Measurements from ENCODE around the gene GUCD1. TPM values are rescaled to one million over a fixed set of nuclear protein-coding genes. Genes with fewer than 3 reads are reported as not detected.

Gene GUCD1
- total and polyA plus RNA-seq, 2 of the 13 experiments (the other 11 are each of a cell fraction or from before 2014, with no cell fraction given) = 128 to 245 TPM

- TF ChIP-seq ZMYM4 (CRISPR knock-in tag; IDR thresholded peaks at IDR 0.05) (peak; percentile 78), ZNF557 (CRISPR knock-in tag; IDR thresholded peaks at IDR 0.05) (no peak), ZNF18 (CRISPR knock-in tag; IDR thresholded peaks at IDR 0.05; ENCODE audit: insufficient replicate concordance) (peak; percentile 85), KAT2B (IDR thresholded peaks at IDR 0.05; ENCODE audit: borderline replicate concordance, low read depth, low read length) (no peak), MED8 (CRISPR knock-in tag; IDR thresholded peaks at IDR 0.05; ENCODE audit: insufficient replicate concordance) (peak; percentile 95), ZNF891 (CRISPR knock-in tag; IDR thresholded peaks at IDR 0.05) (peak; percentile 89), HNRNPH1 (optimal IDR thresholded peaks at IDR 0.05; ENCODE audit: low read depth, low read length) (no peak), THAP8 (CRISPR knock-in tag; IDR thresholded peaks at IDR 0.05; ENCODE audit: borderline replicate concordance) (no peak), ZNF138 (CRISPR knock-in tag; IDR thresholded peaks at IDR 0.05; ENCODE audit: low read depth) (peak; percentile 59; the same call in 1 of the 2 replicates), DBP (CRISPR knock-in tag; IDR thresholded peaks at IDR 0.05; ENCODE audit: not compliant biosample characterization) (peak; percentile 56), SRSF9 (IDR thresholded peaks at IDR 0.05; ENCODE audit: borderline replicate concordance, insufficient read depth, low read depth, low read length, poor library complexity, severe bottlenecking) (no peak), HNF4A (CRISPR knock-in tag; IDR thresholded peaks at IDR 0.05) (no peak), CBX5 (CRISPR knock-in tag; IDR thresholded peaks at IDR 0.05; ENCODE audit: borderline replicate concordance) (peak; percentile 94), IRF2 (CRISPR knock-in tag; IDR thresholded peaks at IDR 0.05) (peak; percentile 88), ATF6 (CRISPR knock-in tag; conservative IDR thresholded peaks at IDR 0.05) (no peak), NCOR1 (IDR thresholded peaks at IDR 0.05; ENCODE audit: borderline replicate concordance, low read length) (peak; percentile 85; the same call in 1 of the 2 replicates), AKAP8 (CRISPR knock-in tag; IDR thresholded peaks at IDR 0.05) (peak; percentile 83), ZNF609 (CRISPR knock-in tag; IDR thresholded peaks at IDR 0.05; ENCODE audit: borderline replicate concordance) (peak; percentile 36; the same call in 1 of the 2 replicates)
Observed at GRCh38 chr22:24555165-24556039, 464 bp upstream of the GUCD1 start, which contains the start of gene SNRPD3 (continued).
